Measurements from ENCODE around the gene SLC29A2.
A peak's percentile ranks its signal among the peaks of the same experiment; 100 is the strongest.

The SLC29A2 gene

DNA sequence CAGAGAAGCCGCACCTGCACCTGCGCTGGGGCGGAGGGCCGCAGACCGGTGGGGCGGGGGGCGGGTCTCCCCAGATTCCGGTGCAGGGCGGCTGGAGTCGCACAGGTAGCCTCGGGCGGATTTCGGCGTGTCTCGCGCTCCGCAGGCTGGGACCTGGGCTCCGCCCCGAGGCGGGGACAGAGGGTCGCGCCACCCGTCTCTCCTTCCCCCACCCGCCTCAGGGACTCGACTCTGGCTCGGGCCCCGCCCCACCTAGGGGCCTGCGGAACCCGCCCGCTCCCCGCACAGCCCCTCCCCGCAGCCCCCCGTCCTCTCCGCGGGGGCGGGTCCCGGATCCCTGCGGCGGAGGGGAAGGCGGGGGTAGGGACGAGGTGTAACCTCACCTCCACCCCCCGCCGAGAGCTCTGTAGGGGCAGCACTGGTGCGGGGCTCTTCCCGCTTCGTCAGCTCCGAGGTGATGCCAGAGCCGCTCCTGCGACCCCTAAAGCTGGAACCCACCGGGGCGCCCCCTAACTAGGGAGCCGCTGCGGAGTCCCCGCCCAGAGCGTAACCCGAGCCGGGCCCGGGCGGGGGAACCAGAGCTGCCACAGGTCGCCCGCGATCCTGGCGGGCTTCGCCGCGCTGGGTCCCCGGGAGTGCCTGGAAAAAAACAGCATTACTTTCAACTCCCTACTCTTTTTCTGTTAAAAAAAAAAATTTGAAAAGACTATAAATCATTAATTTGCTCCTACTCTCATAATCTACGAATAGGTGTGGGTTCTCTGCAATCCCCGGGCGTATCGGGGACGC is at the start of gene SLC29A2 (continued):
- TF ChIP-seq, protein P1, sequence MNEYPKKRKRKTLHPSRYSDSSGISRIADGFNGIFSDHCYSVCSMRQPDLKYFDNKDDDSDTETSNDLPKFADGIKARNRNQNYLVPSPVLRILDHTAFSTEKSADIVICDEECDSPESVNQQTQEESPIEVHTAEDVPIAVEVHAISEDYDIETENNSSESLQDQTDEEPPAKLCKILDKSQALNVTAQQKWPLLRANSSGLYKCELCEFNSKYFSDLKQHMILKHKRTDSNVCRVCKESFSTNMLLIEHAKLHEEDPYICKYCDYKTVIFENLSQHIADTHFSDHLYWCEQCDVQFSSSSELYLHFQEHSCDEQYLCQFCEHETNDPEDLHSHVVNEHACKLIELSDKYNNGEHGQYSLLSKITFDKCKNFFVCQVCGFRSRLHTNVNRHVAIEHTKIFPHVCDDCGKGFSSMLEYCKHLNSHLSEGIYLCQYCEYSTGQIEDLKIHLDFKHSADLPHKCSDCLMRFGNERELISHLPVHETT (tag by site-specific recombination; IDR thresholded peaks at IDR 0.05): no peak
- TF ChIP-seq OVOL3 (tag by site-specific recombination; IDR thresholded peaks at IDR 0.05) (no peak), ZNF23 (tag by site-specific recombination; IDR thresholded peaks at IDR 0.05; ENCODE audit: borderline replicate concordance) (no peak)
- TF ChIP-seq, protein P2, sequence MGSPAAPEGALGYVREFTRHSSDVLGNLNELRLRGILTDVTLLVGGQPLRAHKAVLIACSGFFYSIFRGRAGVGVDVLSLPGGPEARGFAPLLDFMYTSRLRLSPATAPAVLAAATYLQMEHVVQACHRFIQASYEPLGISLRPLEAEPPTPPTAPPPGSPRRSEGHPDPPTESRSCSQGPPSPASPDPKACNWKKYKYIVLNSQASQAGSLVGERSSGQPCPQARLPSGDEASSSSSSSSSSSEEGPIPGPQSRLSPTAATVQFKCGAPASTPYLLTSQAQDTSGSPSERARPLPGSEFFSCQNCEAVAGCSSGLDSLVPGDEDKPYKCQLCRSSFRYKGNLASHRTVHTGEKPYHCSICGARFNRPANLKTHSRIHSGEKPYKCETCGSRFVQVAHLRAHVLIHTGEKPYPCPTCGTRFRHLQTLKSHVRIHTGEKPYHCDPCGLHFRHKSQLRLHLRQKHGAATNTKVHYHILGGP (tag by site-specific recombination; IDR thresholded peaks at IDR 0.05): no peak

DNA sequence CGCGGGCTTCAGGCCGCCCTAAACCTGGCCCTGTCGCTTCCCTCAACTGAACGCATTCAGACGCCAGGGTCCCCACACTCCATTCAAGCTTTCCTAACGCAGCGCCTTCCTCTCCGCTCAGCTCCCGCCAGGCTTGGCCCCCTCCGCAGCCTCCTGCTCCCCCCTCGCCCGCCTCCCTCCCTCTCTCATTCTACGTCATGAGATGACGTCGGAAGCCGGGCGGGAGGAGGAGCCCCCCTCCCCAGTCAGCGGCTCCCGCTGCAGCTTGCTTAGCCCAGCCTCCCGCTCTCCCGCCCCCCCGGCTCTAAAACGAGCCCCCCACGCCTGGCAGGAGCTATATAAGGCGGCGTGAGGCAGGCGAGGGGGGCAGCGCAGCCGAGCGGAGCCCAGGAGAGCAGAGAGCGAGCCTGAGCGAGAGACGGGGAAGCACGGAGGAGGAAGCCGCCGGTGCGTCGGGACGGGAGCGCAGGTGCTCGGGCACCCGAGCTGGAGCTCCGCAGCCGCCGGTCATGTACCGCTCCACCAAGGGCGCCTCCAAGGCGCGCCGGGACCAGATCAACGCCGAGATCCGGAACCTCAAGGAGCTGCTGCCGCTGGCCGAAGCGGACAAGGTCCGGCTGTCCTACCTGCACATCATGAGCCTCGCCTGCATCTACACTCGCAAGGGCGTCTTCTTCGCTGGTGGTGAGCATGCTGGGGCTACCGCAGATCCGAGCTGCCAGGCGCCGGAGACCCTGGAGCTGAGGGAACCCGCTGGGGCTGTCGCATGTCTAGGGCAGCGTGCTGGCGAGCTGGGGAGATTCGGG is 49.3 kb upstream of the SLC29A2 start, which contains the start of gene NPAS4:
Gene NPAS4, plus strand, starts transcription at position 365 of the 806 bp plus-strand sequence. Its CDS starts 145 bp downstream, at position 510.
- Histone ChIP-seq H3K4me3 (ENCODE audit: low read depth, low read length) (no peak within 1 kb of the TSS), H3K27ac (ENCODE audit: extremely low read depth, low read depth, low read length) (no peak within 1 kb of the TSS), H3K9me3 (ENCODE audit: control insufficient read depth, insufficient read depth, low read depth, low read length) (no peaks in the 10 kb centered on the region), H3K36me3 (ENCODE audit: control insufficient read depth in 2 of 2, insufficient read depth in 1 of 2, low read length in 2 of 2) (no peaks in the 10 kb centered on the region), H3K4me1 (ENCODE audit: control insufficient read depth, insufficient read depth, low read length) (no peaks in the 10 kb centered on the region)
- ChIA-PET CTCF (interaction anchor here (0.8 to 3.3 kb wide), 8 partner anchors 9 to 520 kb away, joined by 3 to 25 read pairs (median 6); partner anchors contain the start of gene MRPL11), POLR2A (interaction anchor here (0.6 to 1.7 kb wide), 9 partner anchors 11 to 258 kb away, joined by 3 to 10 read pairs (median 5); partner anchors contain the start of genes DPP3, MRPL11, PELI3 and YIF1A)
- no peak for TF ChIP-seq AEBP2 (tag by site-specific recombination; IDR thresholded peaks at IDR 0.05; ENCODE audit: borderline replicate concordance)
- no peak for TF ChIP-seq ZNF114 (tag by site-specific recombination; IDR thresholded peaks at IDR 0.05)
- no peak for TF ChIP-seq ZNF266 (tag by site-specific recombination; IDR thresholded peaks at IDR 0.05; ENCODE audit: low read depth)
- TF ChIP-seq, protein P3, sequence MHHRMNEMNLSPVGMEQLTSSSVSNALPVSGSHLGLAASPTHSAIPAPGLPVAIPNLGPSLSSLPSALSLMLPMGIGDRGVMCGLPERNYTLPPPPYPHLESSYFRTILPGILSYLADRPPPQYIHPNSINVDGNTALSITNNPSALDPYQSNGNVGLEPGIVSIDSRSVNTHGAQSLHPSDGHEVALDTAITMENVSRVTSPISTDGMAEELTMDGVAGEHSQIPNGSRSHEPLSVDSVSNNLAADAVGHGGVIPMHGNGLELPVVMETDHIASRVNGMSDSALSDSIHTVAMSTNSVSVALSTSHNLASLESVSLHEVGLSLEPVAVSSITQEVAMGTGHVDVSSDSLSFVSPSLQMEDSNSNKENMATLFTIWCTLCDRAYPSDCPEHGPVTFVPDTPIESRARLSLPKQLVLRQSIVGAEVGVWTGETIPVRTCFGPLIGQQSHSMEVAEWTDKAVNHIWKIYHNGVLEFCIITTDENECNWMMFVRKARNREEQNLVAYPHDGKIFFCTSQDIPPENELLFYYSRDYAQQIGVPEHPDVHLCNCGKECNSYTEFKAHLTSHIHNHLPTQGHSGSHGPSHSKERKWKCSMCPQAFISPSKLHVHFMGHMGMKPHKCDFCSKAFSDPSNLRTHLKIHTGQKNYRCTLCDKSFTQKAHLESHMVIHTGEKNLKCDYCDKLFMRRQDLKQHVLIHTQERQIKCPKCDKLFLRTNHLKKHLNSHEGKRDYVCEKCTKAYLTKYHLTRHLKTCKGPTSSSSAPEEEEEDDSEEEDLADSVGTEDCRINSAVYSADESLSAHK (tag by site-specific recombination; IDR thresholded peaks at IDR 0.05): no peak
- no peak for TF ChIP-seq ZNF548 (tag by site-specific recombination; IDR thresholded peaks at IDR 0.05)
- no peak for TF ChIP-seq ZNF366 (tag by site-specific recombination; conservative IDR thresholded peaks at IDR 0.05)
- TF ChIP-seq ZNF600 (tag by site-specific recombination; IDR thresholded peaks at IDR 0.05): no peak
- no peak for TF ChIP-seq KLF8 (tag by site-specific recombination; IDR thresholded peaks at IDR 0.05)
- TF ChIP-seq, protein P4, sequence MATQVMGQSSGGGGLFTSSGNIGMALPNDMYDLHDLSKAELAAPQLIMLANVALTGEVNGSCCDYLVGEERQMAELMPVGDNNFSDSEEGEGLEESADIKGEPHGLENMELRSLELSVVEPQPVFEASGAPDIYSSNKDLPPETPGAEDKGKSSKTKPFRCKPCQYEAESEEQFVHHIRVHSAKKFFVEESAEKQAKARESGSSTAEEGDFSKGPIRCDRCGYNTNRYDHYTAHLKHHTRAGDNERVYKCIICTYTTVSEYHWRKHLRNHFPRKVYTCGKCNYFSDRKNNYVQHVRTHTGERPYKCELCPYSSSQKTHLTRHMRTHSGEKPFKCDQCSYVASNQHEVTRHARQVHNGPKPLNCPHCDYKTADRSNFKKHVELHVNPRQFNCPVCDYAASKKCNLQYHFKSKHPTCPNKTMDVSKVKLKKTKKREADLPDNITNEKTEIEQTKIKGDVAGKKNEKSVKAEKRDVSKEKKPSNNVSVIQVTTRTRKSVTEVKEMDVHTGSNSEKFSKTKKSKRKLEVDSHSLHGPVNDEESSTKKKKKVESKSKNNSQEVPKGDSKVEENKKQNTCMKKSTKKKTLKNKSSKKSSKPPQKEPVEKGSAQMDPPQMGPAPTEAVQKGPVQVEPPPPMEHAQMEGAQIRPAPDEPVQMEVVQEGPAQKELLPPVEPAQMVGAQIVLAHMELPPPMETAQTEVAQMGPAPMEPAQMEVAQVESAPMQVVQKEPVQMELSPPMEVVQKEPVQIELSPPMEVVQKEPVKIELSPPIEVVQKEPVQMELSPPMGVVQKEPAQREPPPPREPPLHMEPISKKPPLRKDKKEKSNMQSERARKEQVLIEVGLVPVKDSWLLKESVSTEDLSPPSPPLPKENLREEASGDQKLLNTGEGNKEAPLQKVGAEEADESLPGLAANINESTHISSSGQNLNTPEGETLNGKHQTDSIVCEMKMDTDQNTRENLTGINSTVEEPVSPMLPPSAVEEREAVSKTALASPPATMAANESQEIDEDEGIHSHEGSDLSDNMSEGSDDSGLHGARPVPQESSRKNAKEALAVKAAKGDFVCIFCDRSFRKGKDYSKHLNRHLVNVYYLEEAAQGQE (tag by site-specific recombination; IDR thresholded peaks at IDR 0.05): no peak
- TF ChIP-seq ZNF398 (tag by site-specific recombination; IDR thresholded peaks at IDR 0.05): peak; percentile 81
- TF ChIP-seq ZNF837 (tag by site-specific recombination; IDR thresholded peaks at IDR 0.05): no peak
- no peak for TF ChIP-seq ZFP37 (tag by site-specific recombination; IDR thresholded peaks at IDR 0.05)
- no peak for TF ChIP-seq ZNF654 (tag by site-specific recombination; IDR thresholded peaks at IDR 0.05; ENCODE audit: low read depth)

Data from HEK293 (cell line).